ENCODE measurements around the gene CACNA1A.

Gene CACNA1A

GRCh38 chr19:13302526-13303270 is 203.6 kb downstream of the CACNA1A start:
- Histone ChIP-seq H3K9ac (ENCODE audit: low read depth in 1 of 2, low read length in 2 of 2) (no peak overlapping the region), H3K27ac (ENCODE audit: low read depth, low read length) (no peak overlapping the region), H3K27me3 (ENCODE audit: control insufficient read depth in 1 of 2, insufficient read depth in 2 of 2, low read length in 2 of 2) (peaks cover 11 to 19% of the 10 kb centered on the region in 2 donors), H3K4me1 (ENCODE audit: control insufficient read depth in 1 of 2, insufficient read depth in 2 of 2, low read length in 2 of 2) (no peaks in the 10 kb centered on the region), H3K9me3 (ENCODE audit: control insufficient read depth in 1 of 2, low read length in 2 of 2) (no peaks in the 10 kb centered on the region), H3K36me3 (ENCODE audit: control insufficient read depth in 1 of 2, insufficient read depth in 2 of 2, low read length in 2 of 2) (no peaks in the 10 kb centered on the region), H3K4me3 (ENCODE audit: low read depth in 1 of 2, low read length in 2 of 2) (no peak overlapping the region)

DNA sequence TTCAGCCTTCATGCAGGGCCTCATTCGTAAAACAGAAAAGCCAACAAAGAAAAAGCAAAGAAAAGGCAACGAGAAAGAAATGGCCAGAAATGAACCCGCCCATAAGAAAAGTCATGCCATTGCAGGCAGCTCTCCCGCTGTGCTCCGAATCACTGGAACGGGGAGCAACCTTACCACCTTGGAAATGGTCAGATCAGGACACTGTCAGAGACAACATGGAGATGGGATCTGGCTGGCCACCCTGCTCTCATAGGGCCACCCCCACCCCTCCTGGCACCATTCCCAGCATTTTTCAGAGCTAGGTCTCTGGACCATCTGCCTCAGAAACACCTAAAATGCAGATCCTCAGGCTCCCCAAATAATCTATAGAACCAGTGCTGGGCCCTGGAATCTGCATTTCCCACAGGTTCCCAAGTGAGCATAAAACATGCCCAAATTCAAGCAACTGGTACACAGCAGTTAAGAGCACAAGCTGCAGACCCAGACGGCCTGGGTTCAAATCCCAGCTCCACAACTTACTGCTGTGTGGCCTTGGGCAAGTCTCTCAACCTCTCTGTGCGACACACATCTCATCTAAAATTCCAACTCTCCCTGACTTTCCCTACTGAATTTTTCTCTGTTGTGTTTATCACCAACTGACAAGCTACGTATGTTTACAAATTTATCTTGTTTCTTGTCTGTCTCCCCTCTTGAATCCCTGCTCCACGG is 204.5 kb downstream of the CACNA1A start:
- Histone ChIP-seq H3K4me3 (ENCODE audit: low read depth in 1 of 2, low read length in 2 of 2) (no peak overlapping the region), H3K4me1 (ENCODE audit: control insufficient read depth in 1 of 2, insufficient read depth in 2 of 2, low read length in 2 of 2) (no peaks in the 10 kb centered on the region), H3K36me3 (ENCODE audit: control insufficient read depth in 1 of 2, insufficient read depth in 2 of 2, low read length in 2 of 2) (no peaks in the 10 kb centered on the region), H3K9me3 (ENCODE audit: control insufficient read depth in 1 of 2, low read length in 2 of 2) (no peaks in the 10 kb centered on the region), H3K27ac (ENCODE audit: low read depth, low read length) (no peak overlapping the region), H3K27me3 (ENCODE audit: control insufficient read depth in 1 of 2, insufficient read depth in 2 of 2, low read length in 2 of 2) (peaks cover 11 to 19% of the 10 kb centered on the region in 2 donors), H3K9ac (ENCODE audit: low read depth in 1 of 2, low read length in 2 of 2) (no peak overlapping the region)

GRCh38 chr19:13300421-13301030 is 205.8 kb downstream of the CACNA1A start:
- no peaks in the 10 kb centered on the region for H3K9me3 ChIP-seq (ENCODE audit: control insufficient read depth in 1 of 2, low read length in 2 of 2)
- H3K27me3 ChIP-seq (ENCODE audit: control insufficient read depth in 1 of 2, insufficient read depth in 2 of 2, low read length in 2 of 2) = peaks cover 11 to 19% of the 10 kb centered on the region in 2 donors
- H3K4me1 ChIP-seq (ENCODE audit: control insufficient read depth in 1 of 2, insufficient read depth in 2 of 2, low read length in 2 of 2) = no peaks in the 10 kb centered on the region
- no peaks in the 10 kb centered on the region for H3K36me3 ChIP-seq (ENCODE audit: control insufficient read depth in 1 of 2, insufficient read depth in 2 of 2, low read length in 2 of 2)
- H3K27ac ChIP-seq (ENCODE audit: low read depth, low read length) = no peak overlapping the region
- no peak overlapping the region for H3K9ac ChIP-seq (ENCODE audit: low read depth in 1 of 2, low read length in 2 of 2)
- no peak overlapping the region for H3K4me3 ChIP-seq (ENCODE audit: low read depth in 1 of 2, low read length in 2 of 2)

- H3K4me1 ChIP-seq (ENCODE audit: control insufficient read depth in 1 of 2, insufficient read depth in 2 of 2, low read length in 2 of 2) = no peaks in the 10 kb centered on the region
- H3K27ac ChIP-seq (ENCODE audit: low read depth, low read length) = no peak overlapping the region
- no peak overlapping the region for H3K9ac ChIP-seq (ENCODE audit: low read depth in 1 of 2, low read length in 2 of 2)
- peaks cover 11 to 23% of the 10 kb centered on the region in 2 donors for H3K27me3 ChIP-seq (ENCODE audit: control insufficient read depth in 1 of 2, insufficient read depth in 2 of 2, low read length in 2 of 2)
- no peaks in the 10 kb centered on the region for H3K9me3 ChIP-seq (ENCODE audit: control insufficient read depth in 1 of 2, low read length in 2 of 2)
- no peaks in the 10 kb centered on the region for H3K36me3 ChIP-seq (ENCODE audit: control insufficient read depth in 1 of 2, insufficient read depth in 2 of 2, low read length in 2 of 2)
- H3K4me3 ChIP-seq (ENCODE audit: low read depth in 1 of 2, low read length in 2 of 2) = no peak overlapping the region
Measured at GRCh38 chr19:13299838-13300237, 206.4 kb downstream of the CACNA1A start.

DNA sequence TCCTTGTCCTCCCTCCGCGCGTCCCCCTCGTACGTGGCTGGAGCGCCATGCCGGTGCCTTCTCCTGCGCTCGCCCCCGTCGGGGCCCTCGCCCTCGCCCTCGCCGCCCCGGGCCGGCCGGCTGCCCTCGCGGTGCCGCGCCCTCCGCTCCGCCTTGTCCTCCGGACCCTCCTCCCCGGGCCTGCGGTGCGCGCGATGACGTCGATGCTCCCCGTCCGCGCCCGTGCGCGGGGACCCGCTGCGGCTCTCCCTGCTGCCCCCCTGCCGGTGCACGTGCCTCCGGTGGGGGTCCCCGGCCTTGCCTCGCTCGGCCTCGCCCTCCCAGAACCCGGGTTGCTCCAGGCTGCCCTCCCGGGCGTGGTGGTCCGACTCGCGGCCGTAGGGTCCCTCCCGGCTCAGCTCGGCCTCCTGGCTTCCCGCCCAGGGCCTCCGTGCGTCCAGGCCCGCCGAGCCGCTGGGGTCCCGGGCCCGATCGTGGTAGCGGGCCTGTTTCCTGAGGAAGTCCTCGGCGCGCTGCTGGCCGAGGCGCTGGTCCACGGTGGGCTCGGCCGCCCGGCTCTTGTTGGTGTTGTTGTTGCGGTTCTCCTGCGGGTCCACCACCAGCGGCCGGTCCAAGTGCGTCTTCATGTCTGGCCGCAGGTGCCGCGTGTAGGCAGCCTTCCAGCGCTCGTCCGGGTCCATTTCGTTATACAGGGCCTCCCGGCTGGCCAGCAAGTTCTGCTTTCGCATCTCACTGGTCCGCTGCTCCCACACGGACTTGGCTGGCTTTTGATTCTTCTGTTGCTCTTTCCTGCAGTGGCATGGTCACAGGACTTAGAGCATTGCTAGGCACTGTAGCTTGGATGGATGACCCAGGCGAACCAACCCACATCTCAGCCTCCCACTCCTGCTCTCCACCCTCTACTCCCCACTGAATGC is 207.5 kb downstream of the CACNA1A start:
- H3K27me3 ChIP-seq (ENCODE audit: control insufficient read depth in 1 of 2, insufficient read depth in 2 of 2, low read length in 2 of 2) = peaks cover 11 to 23% of the 10 kb centered on the region in 2 donors
- H3K9me3 ChIP-seq (ENCODE audit: control insufficient read depth in 1 of 2, low read length in 2 of 2) = no peaks in the 10 kb centered on the region
- H3K9ac ChIP-seq (ENCODE audit: low read depth in 1 of 2, low read length in 2 of 2) = no peak overlapping the region
- H3K4me1 ChIP-seq (ENCODE audit: control insufficient read depth in 1 of 2, insufficient read depth in 2 of 2, low read length in 2 of 2) = no peaks in the 10 kb centered on the region
- no peaks in the 10 kb centered on the region for H3K36me3 ChIP-seq (ENCODE audit: control insufficient read depth in 1 of 2, insufficient read depth in 2 of 2, low read length in 2 of 2)
- H3K4me3 ChIP-seq (ENCODE audit: low read depth in 1 of 2, low read length in 2 of 2) = no peak overlapping the region
- H3K27ac ChIP-seq (ENCODE audit: low read depth, low read length) = no peak overlapping the region

DNA sequence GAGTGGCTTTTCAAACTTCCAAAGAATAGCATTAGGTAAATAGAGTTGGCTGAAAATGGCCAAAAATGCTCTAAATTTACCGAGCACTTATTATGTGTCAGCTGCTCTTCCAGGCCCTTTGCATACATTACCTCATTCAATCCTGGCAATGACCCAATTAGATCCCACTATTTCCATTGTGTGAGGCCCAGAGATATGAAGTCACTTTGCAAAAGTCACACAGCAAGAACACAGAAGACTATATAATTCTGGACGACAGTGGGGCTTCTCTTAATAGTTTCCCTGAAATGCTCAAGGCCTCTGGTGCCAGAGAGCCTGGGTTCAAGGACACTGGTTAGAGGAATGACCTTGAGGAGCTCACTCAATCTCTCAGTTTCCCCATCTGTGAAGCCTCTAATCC is 209.3 kb downstream of the CACNA1A start:
- peaks cover 4 to 20% of the 10 kb centered on the region in 2 donors for H3K27me3 ChIP-seq (ENCODE audit: control insufficient read depth in 1 of 2, insufficient read depth in 2 of 2, low read length in 2 of 2)
- no peak overlapping the region for H3K9ac ChIP-seq (ENCODE audit: low read depth in 1 of 2, low read length in 2 of 2)
- no peak overlapping the region for H3K4me3 ChIP-seq (ENCODE audit: low read depth in 1 of 2, low read length in 2 of 2)
- H3K4me1 ChIP-seq (ENCODE audit: control insufficient read depth in 1 of 2, insufficient read depth in 2 of 2, low read length in 2 of 2) = no peaks in the 10 kb centered on the region
- H3K27ac ChIP-seq (ENCODE audit: low read depth, low read length) = no peak overlapping the region
- no peaks in the 10 kb centered on the region for H3K9me3 ChIP-seq (ENCODE audit: control insufficient read depth in 1 of 2, low read length in 2 of 2)
- no peaks in the 10 kb centered on the region for H3K36me3 ChIP-seq (ENCODE audit: control insufficient read depth in 1 of 2, insufficient read depth in 2 of 2, low read length in 2 of 2)

GRCh38 chr19:13294812-13295567 is 211.3 kb downstream of the CACNA1A start:
- Histone ChIP-seq H3K9me3 (ENCODE audit: control insufficient read depth in 1 of 2, low read length in 2 of 2) (no peaks in the 10 kb centered on the region), H3K27ac (ENCODE audit: low read depth, low read length) (no peak overlapping the region), H3K27me3 (ENCODE audit: control insufficient read depth in 1 of 2, insufficient read depth in 2 of 2, low read length in 2 of 2) (peaks cover 5 to 14% of the 10 kb centered on the region in 2 donors), H3K4me3 (ENCODE audit: low read depth in 1 of 2, low read length in 2 of 2) (no peak overlapping the region), H3K36me3 (ENCODE audit: control insufficient read depth in 1 of 2, insufficient read depth in 2 of 2, low read length in 2 of 2) (no peaks in the 10 kb centered on the region), H3K4me1 (ENCODE audit: control insufficient read depth in 1 of 2, insufficient read depth in 2 of 2, low read length in 2 of 2) (no peaks in the 10 kb centered on the region), H3K9ac (ENCODE audit: low read depth in 1 of 2, low read length in 2 of 2) (no peak overlapping the region)

DNA sequence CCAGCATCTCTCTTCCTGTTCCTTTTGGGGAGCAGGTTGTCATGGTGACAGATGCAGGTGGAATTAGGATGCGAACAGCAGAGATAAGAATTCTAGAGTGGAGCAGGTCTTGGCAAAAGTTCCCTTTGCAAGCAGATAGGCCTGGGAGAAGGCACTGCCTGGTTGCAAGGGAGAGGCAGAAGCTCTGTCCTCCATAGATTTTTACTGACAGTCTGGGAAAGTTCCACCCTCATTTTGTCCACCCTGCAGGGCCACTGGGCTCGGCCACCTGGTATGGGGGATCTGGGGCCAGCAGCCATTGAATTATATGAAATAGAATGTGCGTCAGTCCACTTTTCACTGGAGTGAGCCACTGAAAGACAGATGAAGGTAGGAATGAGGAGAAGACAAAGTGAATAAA is 214.4 kb downstream of the CACNA1A start:
- H3K9me3 ChIP-seq (ENCODE audit: control insufficient read depth in 1 of 2, low read length in 2 of 2) = no peaks in the 10 kb centered on the region
- no peak overlapping the region for H3K9ac ChIP-seq (ENCODE audit: low read depth in 1 of 2, low read length in 2 of 2)
- H3K4me3 ChIP-seq (ENCODE audit: low read depth in 1 of 2, low read length in 2 of 2) = no peak overlapping the region
- no peak overlapping the region for H3K27ac ChIP-seq (ENCODE audit: low read depth, low read length)
- peaks cover 4 to 5% of the 10 kb centered on the region in 2 donors for H3K27me3 ChIP-seq (ENCODE audit: control insufficient read depth in 1 of 2, insufficient read depth in 2 of 2, low read length in 2 of 2)
- no peaks in the 10 kb centered on the region for H3K4me1 ChIP-seq (ENCODE audit: control insufficient read depth in 1 of 2, insufficient read depth in 2 of 2, low read length in 2 of 2)
- no peaks in the 10 kb centered on the region for H3K36me3 ChIP-seq (ENCODE audit: control insufficient read depth in 1 of 2, insufficient read depth in 2 of 2, low read length in 2 of 2)

- Histone ChIP-seq H3K27me3 (ENCODE audit: control insufficient read depth in 1 of 2, insufficient read depth in 2 of 2, low read length in 2 of 2) (peaks cover 4 to 5% of the 10 kb centered on the region in 2 donors), H3K9me3 (ENCODE audit: control insufficient read depth in 1 of 2, low read length in 2 of 2) (no peaks in the 10 kb centered on the region), H3K4me3 (ENCODE audit: low read depth in 1 of 2, low read length in 2 of 2) (no peak overlapping the region), H3K27ac (ENCODE audit: low read depth, low read length) (no peak overlapping the region), H3K9ac (ENCODE audit: low read depth in 1 of 2, low read length in 2 of 2) (no peak overlapping the region), H3K4me1 (ENCODE audit: control insufficient read depth in 1 of 2, insufficient read depth in 2 of 2, low read length in 2 of 2) (no peaks in the 10 kb centered on the region), H3K36me3 (ENCODE audit: control insufficient read depth in 1 of 2, insufficient read depth in 2 of 2, low read length in 2 of 2) (no peaks in the 10 kb centered on the region)
Measured at GRCh38 chr19:13290741-13291140, 215.5 kb downstream of the CACNA1A start.

Measured in duodenal mucosa (tissue), 2 donors.